K562 (cell line): Measurements from ENCODE around the gene SLITRK3.

Experiments used
- ADNP ChIP-seq: fragments of 200-800 bp; sonication (Bioruptor generic); IDR thresholded peaks from 2 replicates; pipeline ENCODE4 v1.6.1; 2016; ENCODE audit warnings: missing genetic modification characterization, missing compliant biosample characterization
- BMI1 ChIP-seq: fragments of 150-350 bp; IDR thresholded peaks from 2 replicates; pipeline ENCODE4 v1.6.1; 2014; ENCODE audit warnings: low read length
- CHD1 ChIP-seq: fragments of 200-600 bp; sonication (generic); IDR thresholded peaks from one replicate; pipeline ENCODE4 v1.6.1; 2012; ENCODE audit warnings: mild to moderate bottlenecking, moderate library complexity, low read length, inconsistent platforms
- CHD2 ChIP-seq: IDR thresholded peaks from 2 replicates; pipeline ENCODE4 v1.6.1; 2011; ENCODE audit warnings: low read depth, low read length
- EP300 ChIP-seq: IDR thresholded peaks from 2 replicates; pipeline ENCODE4 v1.6.1; 2012; ENCODE audit warnings: low read length, improper control_type of control experiment
- HNRNPUL1 ChIP-seq: fragments of 200-400 bp; formaldehyde crosslinking; IDR thresholded peaks from 2 replicates; pipeline ENCODE4 v1.6.1; 2017; ENCODE audit warnings: low read length
- NRF1 ChIP-seq, 2 experiments: fragments of 450-650 bp; IDR thresholded peaks in 1 of 2; conservative IDR thresholded peaks in 1 of 2; 2 replicates each; pipeline ENCODE4 v1.6.1; 2014; ENCODE audit warnings: mild to moderate bottlenecking in 2 of 2
- ZNF324 ChIP-seq: fragments of 250-450 bp; sonication (Bioruptor Pico); IDR thresholded peaks from 2 replicates; pipeline ENCODE4 v1.4.0; 2020; ENCODE audit warnings: mild to moderate bottlenecking
- ZNF699 ChIP-seq: fragments of 250-450 bp; sonication (Bioruptor Pico); IDR thresholded peaks from 2 replicates; pipeline ENCODE4 v1.8.0; 2021; ENCODE audit warnings: mild to moderate bottlenecking, moderate library complexity; ENCODE audit not compliant: insufficient replicate concordance
- TF ChIP-seq, protein P1 (sequence below), 3 experiments: IDR thresholded peaks in 2 of 3; conservative IDR thresholded peaks in 1 of 3; 2 replicates each; pipeline ENCODE4 v1.5.1; 2011 to 2012; ENCODE audit warnings: low read length in 3 of 3, mild to moderate bottlenecking in 3 of 3, control low read depth in 2 of 3, improper control_type of control experiment in 1 of 3, inconsistent platforms in 1 of 3, low read depth in 1 of 3, mixed read lengths in 1 of 3, moderate library complexity in 1 of 3; ENCODE audit not compliant: insufficient read depth in 2 of 3
- TF ChIP-seq, protein P2 (sequence below): IDR thresholded peaks from 2 replicates; pipeline ENCODE4 v1.6.1; 2011; ENCODE audit not compliant: insufficient read length; ENCODE audit errors: extremely low read depth

- TF ChIP-seq HNRNPUL1 (no peak), ADNP (tag) (no peak), EP300 (no peak), ZNF324 (CRISPR knock-in tag) (no peak), ZNF699 (no peak), BMI1 (no peak), CHD2 (no peak), CHD1 (no peak), NRF1 (conservative IDR thresholded peaks at IDR 0.05 in 1 of 2, IDR thresholded peaks at IDR 0.05 in 1 of 2) (no peak)
- TF ChIP-seq, protein P1, sequence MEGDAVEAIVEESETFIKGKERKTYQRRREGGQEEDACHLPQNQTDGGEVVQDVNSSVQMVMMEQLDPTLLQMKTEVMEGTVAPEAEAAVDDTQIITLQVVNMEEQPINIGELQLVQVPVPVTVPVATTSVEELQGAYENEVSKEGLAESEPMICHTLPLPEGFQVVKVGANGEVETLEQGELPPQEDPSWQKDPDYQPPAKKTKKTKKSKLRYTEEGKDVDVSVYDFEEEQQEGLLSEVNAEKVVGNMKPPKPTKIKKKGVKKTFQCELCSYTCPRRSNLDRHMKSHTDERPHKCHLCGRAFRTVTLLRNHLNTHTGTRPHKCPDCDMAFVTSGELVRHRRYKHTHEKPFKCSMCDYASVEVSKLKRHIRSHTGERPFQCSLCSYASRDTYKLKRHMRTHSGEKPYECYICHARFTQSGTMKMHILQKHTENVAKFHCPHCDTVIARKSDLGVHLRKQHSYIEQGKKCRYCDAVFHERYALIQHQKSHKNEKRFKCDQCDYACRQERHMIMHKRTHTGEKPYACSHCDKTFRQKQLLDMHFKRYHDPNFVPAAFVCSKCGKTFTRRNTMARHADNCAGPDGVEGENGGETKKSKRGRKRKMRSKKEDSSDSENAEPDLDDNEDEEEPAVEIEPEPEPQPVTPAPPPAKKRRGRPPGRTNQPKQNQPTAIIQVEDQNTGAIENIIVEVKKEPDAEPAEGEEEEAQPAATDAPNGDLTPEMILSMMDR (IDR thresholded peaks at IDR 0.05 in 2 of 3, conservative IDR thresholded peaks at IDR 0.05 in 1 of 3; ENCODE audit: insufficient read depth in 2 of 3, low read depth in 1 of 3, low read length in 3 of 3): no peak
- TF ChIP-seq, protein P2, sequence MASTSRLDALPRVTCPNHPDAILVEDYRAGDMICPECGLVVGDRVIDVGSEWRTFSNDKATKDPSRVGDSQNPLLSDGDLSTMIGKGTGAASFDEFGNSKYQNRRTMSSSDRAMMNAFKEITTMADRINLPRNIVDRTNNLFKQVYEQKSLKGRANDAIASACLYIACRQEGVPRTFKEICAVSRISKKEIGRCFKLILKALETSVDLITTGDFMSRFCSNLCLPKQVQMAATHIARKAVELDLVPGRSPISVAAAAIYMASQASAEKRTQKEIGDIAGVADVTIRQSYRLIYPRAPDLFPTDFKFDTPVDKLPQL: no peak
Observed at GRCh38 chr3:165210132-165210531, 13.9 kb upstream of the SLITRK3 start.
